DMS114 treated with DMSO at 0.1 percent for 48 hours (cell line): ENCODE measurements around the gene KCNS1.
"Not testable (repeated sequence)": the region's sequence is repeated elsewhere in the genome, so short reads cannot be mapped to it uniquely, and the experiment has no call there.

ENCODE experiments used
- DNase-seq: peaks from one replicate; lab custom pipeline; 2025; ENCODE audit not compliant: unreplicated experiment; lab: John Stamatoyannopoulos, UW

The KCNS1 gene

DNA sequence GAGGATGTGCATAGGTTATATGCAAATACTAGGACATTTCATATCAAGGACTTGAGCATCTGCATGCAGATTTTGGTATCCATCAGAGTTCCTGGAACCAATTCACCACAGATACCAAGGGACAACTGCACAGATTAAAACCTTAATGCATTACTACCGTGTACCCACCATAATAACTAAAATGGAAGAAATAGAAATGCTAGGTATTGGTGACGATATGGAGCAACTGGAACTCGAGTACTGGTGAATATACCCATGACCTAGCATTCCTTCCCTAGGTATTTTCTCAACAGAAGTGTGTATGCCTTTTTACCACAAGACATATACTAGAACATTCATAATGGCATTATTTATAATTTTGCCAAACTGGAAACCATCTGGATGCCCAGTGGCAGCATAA, 18.5 kb downstream of the KCNS1 start:
- DNase-seq: no peak

DNA sequence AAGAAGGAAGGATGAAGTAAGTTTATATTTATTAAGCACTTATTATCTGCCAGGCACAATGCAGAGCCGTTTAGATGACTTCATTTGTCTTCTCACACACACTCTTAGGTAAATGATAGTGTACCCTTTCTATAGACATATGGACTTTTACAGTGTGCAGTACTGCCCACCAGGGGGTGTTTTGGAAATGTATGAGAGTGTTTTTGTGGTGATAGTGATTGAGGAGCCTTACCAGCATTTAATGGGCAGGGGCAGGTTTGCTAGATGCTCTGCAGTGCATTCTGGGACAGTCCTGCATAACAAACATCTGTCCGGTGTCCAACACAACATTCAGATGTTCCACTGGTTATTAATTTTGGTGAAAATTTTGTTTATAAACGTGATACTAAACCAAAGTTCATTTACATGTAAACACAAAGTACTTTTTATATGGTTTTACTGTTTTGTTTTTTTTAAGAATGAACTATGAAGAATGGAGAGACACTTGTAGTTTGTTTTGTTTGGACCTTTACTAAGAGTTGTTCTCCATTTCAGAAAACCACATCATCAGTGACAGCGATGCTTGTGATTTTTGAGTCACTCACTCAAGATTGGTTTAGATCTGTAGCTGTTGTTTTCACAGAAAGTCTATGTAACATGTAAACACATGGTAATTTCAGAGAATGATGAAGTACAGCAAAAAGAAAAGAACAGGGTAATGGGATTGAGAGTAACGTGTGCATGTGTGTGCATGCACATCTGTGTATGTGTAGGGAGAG, 19.9 kb downstream of the KCNS1 start:
- peak; percentile 13 for DNase-seq

DNA sequence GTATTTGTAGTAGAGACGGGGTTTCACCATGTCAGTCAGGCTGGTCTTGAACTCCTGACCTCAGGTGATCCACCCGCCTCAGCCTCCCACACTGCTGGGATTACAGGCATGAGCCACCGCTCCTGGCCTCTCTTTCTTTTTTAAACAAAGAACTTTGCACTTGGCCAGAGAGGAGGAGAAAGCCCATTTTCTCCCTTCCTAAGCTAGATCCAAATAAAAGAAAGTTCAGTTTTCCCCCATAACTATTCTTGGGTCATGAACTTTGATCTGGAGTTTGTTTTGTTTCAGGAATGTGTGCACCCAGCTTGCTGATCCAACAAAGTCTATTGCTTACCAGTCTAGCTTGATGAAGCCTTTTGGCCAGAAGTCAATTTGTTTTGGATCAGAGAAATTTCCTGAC, 23.4 kb downstream of the KCNS1 start:
- no peak for DNase-seq

GRCh38 chr20:45073221-45073620, 27.7 kb downstream of the KCNS1 start:
- DNase-seq: no peak

DNA sequence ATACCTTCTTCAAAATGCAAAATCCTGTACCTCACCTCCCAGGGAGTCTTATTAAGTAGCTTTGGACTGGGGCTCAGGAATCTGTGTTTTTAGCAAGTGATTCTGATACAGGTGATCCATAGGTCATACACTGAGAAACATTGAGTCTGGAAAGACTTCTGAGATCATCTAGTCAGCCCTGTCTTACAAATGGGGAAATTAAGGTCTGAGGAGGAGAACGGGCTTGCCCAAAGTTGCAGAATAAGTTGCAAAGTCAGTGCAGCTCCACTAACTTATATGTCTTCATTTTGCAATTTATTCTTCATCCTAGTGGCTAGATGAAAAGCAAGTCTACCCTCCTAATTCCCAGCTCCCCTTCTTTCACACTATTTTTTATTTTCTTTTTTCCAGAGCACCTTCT, 28.9 kb downstream of the KCNS1 start:
- no peak for DNase-seq

DNA sequence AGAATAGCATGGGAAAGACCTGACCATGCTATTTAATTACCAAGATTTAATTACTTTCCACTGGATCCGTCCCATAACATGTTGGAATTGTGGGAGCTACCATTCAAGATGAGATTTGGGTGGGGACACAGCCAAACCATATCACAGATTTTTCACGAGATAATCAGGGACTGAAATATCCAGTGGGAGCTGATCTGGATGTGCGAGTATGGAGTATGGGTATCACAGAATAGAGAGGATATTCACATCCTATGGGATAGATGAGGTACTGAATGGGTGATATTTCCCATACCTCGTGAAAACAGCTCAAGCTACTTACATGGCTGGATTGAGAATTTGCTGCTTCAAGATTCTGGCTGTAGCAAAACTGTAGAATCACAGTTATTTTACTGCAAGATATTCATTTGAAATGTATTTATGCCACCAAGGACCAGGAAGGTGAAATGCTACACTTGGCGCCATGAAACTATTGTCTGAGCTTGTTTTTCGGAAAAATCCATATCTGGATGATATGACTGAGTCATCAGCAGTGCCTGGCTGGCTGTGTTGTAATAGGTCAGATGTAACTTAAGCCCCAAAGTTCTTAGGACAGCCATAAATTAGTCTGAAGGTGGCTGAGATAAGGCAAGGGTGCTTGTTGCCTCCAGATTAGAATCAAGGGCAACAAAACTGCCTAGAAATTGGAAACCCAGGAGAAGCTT, 29.8 kb downstream of the KCNS1 start:
- no peak for DNase-seq

- no peak for DNase-seq
These were observed 31.7 kb downstream of the KCNS1 start for GRCh38 chr20:45069261-45069660.

- DNase-seq: no peak
These were observed 33.4 kb downstream of the KCNS1 start for GRCh38 chr20:45067558-45067957.

- DNase-seq: no peak
These were observed 33.8 kb downstream of the KCNS1 start for GRCh38 chr20:45067087-45067486.

DNA sequence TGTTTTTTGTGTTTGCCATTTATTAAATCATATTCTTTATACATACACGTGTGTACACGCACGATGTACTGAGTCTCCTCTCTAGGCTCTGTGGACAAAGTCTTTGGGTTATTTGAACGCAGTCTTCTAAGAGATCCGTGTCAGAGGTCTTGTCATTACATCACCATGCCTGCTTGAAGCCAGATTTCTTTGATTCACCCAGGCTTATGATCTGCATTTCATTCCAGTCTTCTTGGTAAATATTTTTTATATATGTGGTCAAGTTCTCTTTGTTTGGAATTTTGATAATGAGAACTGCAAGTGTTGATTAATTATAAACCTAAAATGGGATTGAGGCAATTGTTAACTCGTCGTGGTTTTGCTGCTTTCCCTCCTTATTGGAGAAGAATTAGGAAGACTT, 34.6 kb downstream of the KCNS1 start:
- no peak for DNase-seq

DNA sequence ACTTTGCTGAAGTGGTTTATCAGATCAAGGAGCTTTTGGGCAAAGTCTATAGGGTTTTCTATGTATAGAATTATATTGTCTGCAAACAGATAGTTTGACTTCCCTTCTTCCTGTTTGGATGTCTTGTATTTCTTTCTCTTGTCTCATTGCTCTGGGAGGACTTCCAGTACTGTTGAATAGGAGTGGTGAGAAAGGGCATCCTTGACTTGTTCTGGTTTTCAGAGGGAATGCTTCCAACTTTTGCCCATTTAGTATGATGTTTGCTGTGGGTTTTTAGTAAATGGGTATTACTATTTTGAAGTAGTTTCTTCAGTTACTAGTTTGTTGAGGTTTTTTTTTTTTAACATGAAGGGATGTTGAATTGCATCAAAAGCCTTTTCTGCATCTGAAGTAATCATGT, 36.1 kb downstream of the KCNS1 start:
- DNase-seq: no peak

DNA sequence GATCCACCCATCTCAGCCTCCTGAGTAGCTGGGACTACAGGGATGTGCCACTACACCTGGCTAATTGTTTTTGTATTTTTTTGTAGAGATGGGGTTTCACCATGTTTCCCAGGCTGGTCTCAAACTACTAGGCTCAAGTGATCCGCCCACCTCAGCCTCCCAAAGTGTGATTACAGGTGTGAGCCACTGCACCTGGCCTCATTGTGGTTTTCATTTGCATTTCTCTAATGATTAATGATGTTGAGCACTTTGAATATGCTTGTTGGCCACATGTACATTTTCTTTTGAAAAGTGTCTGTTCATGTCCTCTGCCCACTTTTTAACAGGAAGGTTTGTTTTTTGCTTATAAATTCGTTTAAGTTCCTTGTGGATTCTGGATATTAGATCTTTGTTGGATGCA, 37.8 kb downstream of the KCNS1 start:
- DNase-seq: not testable (repeated sequence)

DNA sequence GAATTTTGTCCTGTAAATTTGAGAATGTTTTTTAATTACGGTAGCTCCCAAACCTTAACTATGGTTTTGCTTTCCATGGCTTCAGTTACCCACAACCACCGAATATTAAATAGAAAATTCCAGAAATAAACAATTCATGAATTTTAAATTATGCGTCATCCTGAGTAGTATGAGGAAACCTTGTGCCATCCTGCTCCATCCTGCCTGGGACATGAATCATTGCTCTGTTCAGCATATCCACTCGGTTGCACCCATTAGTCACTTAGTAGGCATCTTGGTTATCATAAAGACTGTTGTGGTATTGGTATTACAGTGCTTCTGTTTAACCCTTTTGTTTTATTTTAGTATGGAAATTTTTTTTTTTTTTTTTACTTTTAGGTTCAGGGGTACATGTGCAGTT, 39.7 kb downstream of the KCNS1 start:
- no peak for DNase-seq

GRCh38 chr20:45060294-45060693, 40.6 kb downstream of the KCNS1 start:
- no peak for DNase-seq

GRCh38 chr20:45059022-45059728, 41.8 kb downstream of the KCNS1 start:
- DNase-seq: no peak

DNA sequence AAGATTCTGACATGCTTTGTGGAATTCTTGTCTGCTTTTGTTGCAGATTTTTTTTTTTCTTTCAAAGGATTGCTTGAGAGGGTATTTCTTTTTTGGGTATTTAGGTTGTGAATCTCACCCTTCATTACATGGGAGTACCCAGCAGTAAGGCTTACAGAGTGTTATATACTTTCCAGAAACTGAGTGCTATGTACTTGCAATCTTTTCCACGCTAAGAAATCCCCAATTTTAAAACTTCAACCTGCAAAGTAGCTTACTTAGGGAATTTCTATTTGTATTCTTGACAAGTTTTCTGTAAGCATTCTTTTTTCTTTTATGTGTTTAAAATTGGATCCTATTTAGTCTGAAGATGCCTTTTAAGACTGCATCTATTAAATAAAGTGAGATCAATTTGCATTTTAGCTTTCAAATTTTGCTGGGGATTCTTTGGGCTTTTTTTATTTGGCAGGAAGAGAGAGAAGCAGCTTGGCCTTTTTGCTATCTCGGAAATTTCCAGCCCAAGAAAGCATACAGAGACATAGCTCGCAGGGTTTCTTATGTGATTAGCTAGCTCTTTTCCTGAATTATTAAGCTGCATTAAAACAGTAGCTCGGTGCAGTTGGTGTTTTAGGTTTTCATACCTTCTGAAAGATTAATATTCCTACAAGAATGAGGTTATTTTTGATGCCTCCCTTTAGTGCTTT, 42.6 kb downstream of the KCNS1 start:
- no peak for DNase-seq

GRCh38 chr20:45056473-45057173, 44.3 kb downstream of the KCNS1 start:
- DNase-seq: no peak

GRCh38 chr20:45055056-45055455, 45.9 kb downstream of the KCNS1 start:
- no peak for DNase-seq

GRCh38 chr20:45053430-45054351, 47.2 kb downstream of the KCNS1 start:
- no peak for DNase-seq
